GM12801 (cell line): ENCODE data around the gene PYROXD2.

Source experiments
- CTCF ChIP-seq: IDR thresholded peaks from one replicate; pipeline ENCODE4 v1.5.1; 2011; ENCODE audit warnings: control low read depth; ENCODE audit not compliant: insufficient read length; ENCODE audit errors: extremely low read depth

Gene PYROXD2

GRCh38 chr10:98424295-98425254 lies 9.6 kb upstream of the PYROXD2 start:
- no peak for TF ChIP-seq CTCF

GRCh38 chr10:98423691-98424120 lies 8.7 kb upstream of the PYROXD2 start:
- TF ChIP-seq CTCF: no peak

- TF ChIP-seq CTCF: no peak
Observed at GRCh38 chr10:98422182-98422581, 7.2 kb upstream of the PYROXD2 start.

- TF ChIP-seq CTCF: no peak
Observed at GRCh38 chr10:98420786-98421185, 5.8 kb upstream of the PYROXD2 start.

- TF ChIP-seq CTCF: no peak
Observed at GRCh38 chr10:98419469-98420261, 4.7 kb upstream of the PYROXD2 start.

GRCh38 chr10:98418665-98419468 lies 3.9 kb upstream of the PYROXD2 start:
- no peak for TF ChIP-seq CTCF
